ENCODE data around the gene SPATA32. TPM values are rescaled to one million over a fixed set of nuclear protein-coding genes. Genes with fewer than 3 reads are reported as not detected.

The SPATA32 gene
- total RNA-seq, 4 donors from 2014 or later = 0.48 TPM; not detected in 3

GRCh38 chr17:45266372-45266926 lies 4.6 kb upstream of the SPATA32 start:
- 100% methylated on average over 3 of the region's 13 CpGs; no CpG with 5 or more reads in 1 of the 2 donors for WGBS, 2 donors (ENCODE audit: low coverage in 1 of 2)
- H3K27me3 ChIP-seq = no peaks in the 10 kb centered on the region
- peaks cover 0 to 52% (median 26%) of the 10 kb centered on the region in 4 donors for H3K36me3 ChIP-seq

DNA sequence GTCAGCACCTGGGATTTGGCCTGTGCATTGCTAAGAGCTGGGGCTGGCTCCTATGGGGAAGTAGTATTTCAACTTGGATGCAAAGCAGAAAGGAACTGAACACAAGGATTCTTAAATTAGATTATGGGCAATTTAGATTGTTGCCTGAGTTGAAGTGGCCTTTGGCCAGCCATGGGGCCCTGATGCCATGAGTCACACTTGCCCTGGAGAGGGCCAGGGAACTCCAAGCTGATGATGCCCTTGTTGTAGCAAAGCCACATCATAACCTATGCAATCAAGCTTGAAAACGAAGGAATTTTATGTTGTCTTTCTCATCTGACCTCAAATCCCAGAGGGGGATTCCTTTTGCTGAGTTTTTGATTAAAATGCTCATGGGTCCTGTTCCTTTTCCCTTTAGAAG lies 3.9 kb upstream of the SPATA32 start:
- H3K4me1 ChIP-seq = peaks cover 6 to 33% (median 25%) of the 10 kb centered on the region in 4 donors
- 29% methylated on average over 1 of the region's 1 CpG; no CpG with 5 or more reads in 1 of the 2 donors for WGBS, 2 donors (ENCODE audit: low coverage in 1 of 2)
- TF ChIP-seq EP300 (IDR thresholded peaks at IDR 0.05; ENCODE audit: low read depth) (no peak), POLR2AphosphoS5 (IDR thresholded peaks at IDR 0.05) (peak in 2 of 3 donors; percentile 4 to 50), POLR2A (IDR thresholded peaks at IDR 0.05) (no peak)
- TF ChIP-seq, protein P1, sequence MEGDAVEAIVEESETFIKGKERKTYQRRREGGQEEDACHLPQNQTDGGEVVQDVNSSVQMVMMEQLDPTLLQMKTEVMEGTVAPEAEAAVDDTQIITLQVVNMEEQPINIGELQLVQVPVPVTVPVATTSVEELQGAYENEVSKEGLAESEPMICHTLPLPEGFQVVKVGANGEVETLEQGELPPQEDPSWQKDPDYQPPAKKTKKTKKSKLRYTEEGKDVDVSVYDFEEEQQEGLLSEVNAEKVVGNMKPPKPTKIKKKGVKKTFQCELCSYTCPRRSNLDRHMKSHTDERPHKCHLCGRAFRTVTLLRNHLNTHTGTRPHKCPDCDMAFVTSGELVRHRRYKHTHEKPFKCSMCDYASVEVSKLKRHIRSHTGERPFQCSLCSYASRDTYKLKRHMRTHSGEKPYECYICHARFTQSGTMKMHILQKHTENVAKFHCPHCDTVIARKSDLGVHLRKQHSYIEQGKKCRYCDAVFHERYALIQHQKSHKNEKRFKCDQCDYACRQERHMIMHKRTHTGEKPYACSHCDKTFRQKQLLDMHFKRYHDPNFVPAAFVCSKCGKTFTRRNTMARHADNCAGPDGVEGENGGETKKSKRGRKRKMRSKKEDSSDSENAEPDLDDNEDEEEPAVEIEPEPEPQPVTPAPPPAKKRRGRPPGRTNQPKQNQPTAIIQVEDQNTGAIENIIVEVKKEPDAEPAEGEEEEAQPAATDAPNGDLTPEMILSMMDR (IDR thresholded peaks at IDR 0.05) = no peak
- H3K27me3 ChIP-seq = no peaks in the 10 kb centered on the region
- peaks cover 0 to 49% (median 25%) of the 10 kb centered on the region in 4 donors for H3K36me3 ChIP-seq
- peak; percentile 76 for DNase-seq
- no peaks in the 10 kb centered on the region for H3K9me3 ChIP-seq
- in situ Hi-C loops (cut with MboI; ENCODE audit: low pct_ligation_motif_present in 1 of 4, low pct_unique_long_range_greater_than_20kb in 1 of 4, low sequenced_read_pairs in 3 of 4) = no loop called here
- H3K4me3 ChIP-seq = no peak overlapping the region
- intact Hi-C loops (cut with DNase I; ENCODE audit: low total_unique reads) = no loop called here
- H3K27ac ChIP-seq = peak overlapping the region; percentile 62 to 73 (median 69)

More at GRCh38 chr17:45266372-45266926, 4.6 kb upstream of the SPATA32 start:
- no peaks in the 10 kb centered on the region for H3K9me3 ChIP-seq
- TF ChIP-seq EP300 (IDR thresholded peaks at IDR 0.05; ENCODE audit: low read depth) (no peak), POLR2A (IDR thresholded peaks at IDR 0.05) (no peak), POLR2AphosphoS5 (IDR thresholded peaks at IDR 0.05) (no peak)
- H3K27ac ChIP-seq = peak overlapping the region; percentile 42 to 73 (median 64)
- no peak for DNase-seq
- no peak overlapping the region for H3K4me3 ChIP-seq
- intact Hi-C loops (cut with DNase I; ENCODE audit: low total_unique reads) = no loop called here
- H3K4me1 ChIP-seq = peaks cover 6 to 29% (median 24%) of the 10 kb centered on the region in 4 donors
- in situ Hi-C loops (cut with MboI; ENCODE audit: low pct_ligation_motif_present in 1 of 4, low pct_unique_long_range_greater_than_20kb in 1 of 4, low sequenced_read_pairs in 3 of 4) = no loop called here

- DNase-seq = no peak
- H3K27me3 ChIP-seq = no peaks in the 10 kb centered on the region
- H3K4me1 ChIP-seq = peaks cover 6 to 33% (median 25%) of the 10 kb centered on the region in 4 donors
- TF ChIP-seq, protein P1 (IDR thresholded peaks at IDR 0.05) = no peak
- TF ChIP-seq POLR2AphosphoS5 (IDR thresholded peaks at IDR 0.05) (no peak), EP300 (IDR thresholded peaks at IDR 0.05; ENCODE audit: low read depth) (no peak), POLR2A (IDR thresholded peaks at IDR 0.05) (no peak)
- 73% methylated on average over 8 of the region's 8 CpGs; no CpG with 5 or more reads in 1 of the 2 donors for WGBS, 2 donors (ENCODE audit: low coverage in 1 of 2)
- H3K27ac ChIP-seq = peak overlapping the region; percentile 62 to 73 (median 69)
- H3K9me3 ChIP-seq = no peaks in the 10 kb centered on the region
- no peak overlapping the region for H3K4me3 ChIP-seq
- intact Hi-C loops (cut with DNase I; ENCODE audit: low total_unique reads) = no loop called here
- peaks cover 0 to 41% (median 20%) of the 10 kb centered on the region in 4 donors for H3K36me3 ChIP-seq
- in situ Hi-C loops (cut with MboI; ENCODE audit: low pct_ligation_motif_present in 1 of 4, low pct_unique_long_range_greater_than_20kb in 1 of 4, low sequenced_read_pairs in 3 of 4) = no loop called here
These were observed 3.1 kb upstream of the SPATA32 start for GRCh38 chr17:45264988-45265387.

GRCh38 chr17:45264430-45264829 lies 2.5 kb upstream of the SPATA32 start:
- peaks cover 6 to 33% (median 25%) of the 10 kb centered on the region in 4 donors for H3K4me1 ChIP-seq
- 95% methylated on average over 14 of the region's 14 CpGs; no CpG with 5 or more reads in 1 of the 2 donors for WGBS, 2 donors (ENCODE audit: low coverage in 1 of 2)
- DNase-seq = no peak
- no peaks in the 10 kb centered on the region for H3K9me3 ChIP-seq
- intact Hi-C loops (cut with DNase I; ENCODE audit: low total_unique reads) = no loop called here
- peaks cover 0 to 35% (median 18%) of the 10 kb centered on the region in 4 donors for H3K36me3 ChIP-seq
- no peaks in the 10 kb centered on the region for H3K27me3 ChIP-seq
- H3K4me3 ChIP-seq = no peak overlapping the region
- H3K27ac ChIP-seq = no peak overlapping the region
- TF ChIP-seq EP300 (IDR thresholded peaks at IDR 0.05; ENCODE audit: low read depth) (no peak), POLR2AphosphoS5 (IDR thresholded peaks at IDR 0.05) (no peak), POLR2A (IDR thresholded peaks at IDR 0.05) (no peak)
- TF ChIP-seq, protein P1 (IDR thresholded peaks at IDR 0.05) = no peak
- in situ Hi-C loops (cut with MboI; ENCODE audit: low pct_ligation_motif_present in 1 of 4, low pct_unique_long_range_greater_than_20kb in 1 of 4, low sequenced_read_pairs in 3 of 4) = no loop called here

All from transverse colon (tissue), 4 donors.